Measurements from ENCODE around the gene LRRC8E.
"Not testable (repeated sequence)": the region's sequence is repeated elsewhere in the genome, so short reads cannot be mapped to it uniquely, and the experiment has no call there.

The LRRC8E gene

DNA sequence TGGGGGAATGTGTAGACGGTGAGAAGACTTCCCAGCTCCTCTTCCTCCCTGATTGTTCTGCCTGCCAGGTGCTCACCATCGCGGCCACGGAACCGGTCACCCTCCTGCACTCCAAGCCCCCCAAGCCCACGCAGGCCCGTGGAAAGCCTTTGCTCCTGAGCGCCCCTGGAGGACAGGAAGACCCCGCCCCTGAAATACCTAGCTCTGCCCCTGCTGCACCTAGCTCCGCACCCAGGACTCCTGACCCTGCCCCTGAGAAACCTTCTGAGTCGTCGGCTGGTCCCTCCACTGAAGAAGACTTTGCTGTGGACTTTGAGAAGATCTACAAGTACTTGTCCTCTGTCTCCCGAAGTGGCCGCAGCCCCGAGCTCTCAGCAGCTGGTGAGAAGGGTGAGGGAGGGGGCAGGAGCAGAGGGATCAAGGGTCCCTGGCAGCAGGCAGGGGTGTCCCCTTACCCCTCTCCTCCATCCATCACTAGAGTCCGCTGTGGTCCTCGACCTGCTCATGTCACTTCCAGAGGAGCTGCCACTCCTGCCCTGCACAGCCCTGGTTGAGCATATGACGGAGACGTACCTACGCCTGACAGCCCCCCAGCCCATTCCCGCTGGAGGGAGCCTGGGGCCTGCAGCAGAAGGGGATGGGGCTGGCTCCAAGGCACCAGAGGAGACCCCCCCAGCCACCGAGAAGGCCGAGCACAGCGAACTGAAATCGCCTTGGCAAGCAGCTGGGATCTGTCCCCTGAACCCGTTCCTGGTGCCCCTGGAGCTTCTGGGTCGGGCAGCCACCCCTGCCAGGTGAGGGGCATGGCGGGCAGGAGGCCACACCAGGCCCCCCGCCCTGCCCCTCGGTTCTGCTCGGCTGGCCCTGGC lies 33.9 kb downstream of the LRRC8E start:
- DNase-seq: no peak

- DNase-seq: no peak
Observed at GRCh38 chr19:7922836-7923195, 34.5 kb downstream of the LRRC8E start.

DNA sequence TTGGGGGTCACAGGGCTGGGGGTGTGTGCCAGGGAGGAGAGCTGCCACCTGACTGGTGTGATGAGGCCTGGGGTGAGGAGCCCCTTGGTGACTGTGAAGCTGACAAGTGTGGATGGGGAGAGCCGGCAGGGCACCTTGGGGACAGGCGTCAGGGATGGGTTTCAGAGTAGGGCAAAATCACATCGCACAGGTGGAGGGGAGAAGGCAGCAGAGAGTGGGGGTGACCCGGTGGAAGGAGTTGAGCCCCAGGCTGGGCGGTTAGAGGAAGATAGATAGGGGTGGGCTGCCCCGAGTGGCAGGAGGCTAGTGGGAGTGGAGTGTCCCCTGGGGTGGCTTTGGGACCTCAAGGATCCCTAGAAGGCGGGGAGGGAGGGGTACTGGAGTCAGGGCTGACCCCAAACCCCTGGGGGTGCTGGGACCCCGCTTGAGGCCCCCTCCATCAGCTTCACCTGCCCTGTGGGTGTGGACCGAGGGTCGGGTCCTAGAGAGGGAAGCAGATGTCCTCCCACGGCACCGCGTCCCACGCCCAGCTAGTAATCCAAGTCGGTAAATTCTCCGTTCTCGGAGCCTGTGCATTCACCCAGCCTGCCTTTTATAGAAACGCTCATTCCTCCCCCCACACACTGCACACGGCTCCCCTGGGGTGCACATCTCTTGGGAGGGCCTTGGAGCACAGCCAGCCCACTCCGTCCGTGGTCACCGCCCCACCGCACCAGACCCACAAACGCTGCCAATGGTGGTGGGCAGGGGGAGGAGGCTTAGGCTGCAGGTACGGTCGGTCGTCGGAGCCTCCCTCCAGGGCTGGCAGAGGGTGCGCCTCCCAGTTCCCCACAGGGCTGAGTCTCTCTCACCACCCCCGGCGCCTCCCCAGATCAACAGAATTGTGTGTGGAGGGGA lies 35.2 kb downstream of the LRRC8E start:
- no peak for DNase-seq

DNA sequence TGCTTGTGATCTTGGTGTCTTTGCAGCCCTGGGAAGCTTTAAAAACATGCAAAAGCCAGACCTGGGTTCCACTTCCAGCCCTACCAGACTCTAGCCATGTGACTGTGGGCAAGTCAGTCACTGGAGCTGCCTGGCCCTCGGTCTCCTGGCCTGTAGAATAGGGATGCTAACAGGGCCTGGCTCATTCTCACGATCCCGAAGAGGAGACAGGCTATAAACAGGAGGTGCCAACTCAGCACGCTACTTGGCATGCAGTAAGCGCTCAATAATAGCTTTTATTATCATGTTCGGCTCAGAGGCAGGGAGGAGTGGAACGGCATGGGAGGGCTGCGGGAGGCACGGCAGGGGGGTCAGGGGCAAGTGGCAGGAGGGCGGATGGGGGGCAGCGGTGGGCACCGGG lies 35.9 kb downstream of the LRRC8E start:
- no peak for DNase-seq

DNA sequence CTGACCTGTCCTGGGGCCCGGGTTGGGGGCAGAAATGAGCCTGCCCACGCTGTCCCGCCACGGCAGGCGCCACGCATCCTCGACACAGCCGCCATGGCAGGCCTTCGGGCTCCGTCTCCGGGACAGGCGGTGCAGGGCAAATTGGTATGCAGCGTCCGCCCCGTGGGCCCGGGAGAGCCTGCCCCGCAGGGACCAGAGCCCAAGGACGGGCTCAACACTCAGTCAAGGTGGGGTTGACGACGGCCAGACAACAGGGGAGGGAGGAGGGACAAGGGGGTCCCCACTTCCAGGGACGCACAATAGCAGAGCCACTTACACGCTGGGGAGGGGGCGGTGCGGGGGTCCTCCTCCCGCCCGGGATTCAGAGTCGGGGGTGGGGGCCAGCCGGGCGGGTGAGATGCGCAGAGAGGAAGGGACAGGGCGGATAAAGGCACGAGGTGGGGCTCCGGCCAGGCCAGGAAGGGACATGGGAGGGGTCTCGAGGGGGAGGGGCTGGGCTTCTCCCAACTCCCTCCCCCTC lies 36.4 kb downstream of the LRRC8E start:
- DNase-seq: no peak

- DNase-seq: peak; percentile 52 to 71 (median 63)
Observed at GRCh38 chr19:7925171-7925851, 37.0 kb downstream of the LRRC8E start.

GRCh38 chr19:7926021-7926726 lies 37.9 kb downstream of the LRRC8E start, which contains the start of gene CTXN1:
TSS of gene CTXN1 (minus strand) at chr19:7926135. CDS start at chr19:7925538, 597 bp downstream.
- DNase-seq: peak; percentile 30 to 81 (median 54)

DNA sequence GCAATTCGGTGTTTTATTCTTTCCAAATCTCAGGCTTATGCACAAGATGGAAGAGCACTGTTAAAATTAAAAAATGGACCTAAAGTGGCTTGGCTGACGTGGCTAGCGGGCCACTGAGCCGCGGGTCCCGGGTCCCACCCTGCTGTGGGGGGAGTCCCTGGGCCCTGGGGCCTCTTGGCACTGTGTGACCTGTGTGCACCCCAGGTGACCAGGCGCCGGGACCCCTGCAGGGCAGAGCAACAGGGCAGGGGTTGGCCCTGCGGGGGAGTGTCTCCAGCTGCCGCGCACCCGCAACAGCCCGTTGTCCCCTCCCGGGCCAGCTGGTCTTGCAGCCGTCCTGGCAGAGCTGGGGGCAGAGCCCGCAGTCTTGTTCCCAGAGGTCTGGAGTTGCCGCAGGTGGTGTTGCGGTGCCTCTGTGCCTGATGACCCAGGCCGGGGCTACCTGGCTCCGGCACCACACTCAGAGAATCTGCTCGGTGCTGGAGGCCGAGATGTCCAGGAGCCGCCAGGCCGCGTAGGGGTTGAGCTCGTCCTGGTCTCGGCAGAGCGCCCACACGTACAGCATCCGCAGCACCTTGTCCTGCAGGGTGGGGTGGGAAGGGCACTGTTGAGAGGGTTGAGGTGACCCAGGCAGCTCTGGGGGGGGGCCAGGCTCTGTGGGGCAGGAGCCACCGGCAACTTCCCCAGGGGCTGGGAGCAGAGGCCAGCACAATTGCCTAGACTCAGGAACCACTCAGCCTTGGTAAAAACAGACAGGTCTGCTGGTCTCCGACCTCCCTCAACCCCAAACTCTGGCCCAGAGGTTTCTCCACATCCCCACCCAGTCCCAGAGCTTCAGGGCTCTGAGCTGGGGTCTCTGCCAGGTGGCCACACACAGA lies 38.7 kb downstream of the LRRC8E start:
- no peak for DNase-seq

DNA sequence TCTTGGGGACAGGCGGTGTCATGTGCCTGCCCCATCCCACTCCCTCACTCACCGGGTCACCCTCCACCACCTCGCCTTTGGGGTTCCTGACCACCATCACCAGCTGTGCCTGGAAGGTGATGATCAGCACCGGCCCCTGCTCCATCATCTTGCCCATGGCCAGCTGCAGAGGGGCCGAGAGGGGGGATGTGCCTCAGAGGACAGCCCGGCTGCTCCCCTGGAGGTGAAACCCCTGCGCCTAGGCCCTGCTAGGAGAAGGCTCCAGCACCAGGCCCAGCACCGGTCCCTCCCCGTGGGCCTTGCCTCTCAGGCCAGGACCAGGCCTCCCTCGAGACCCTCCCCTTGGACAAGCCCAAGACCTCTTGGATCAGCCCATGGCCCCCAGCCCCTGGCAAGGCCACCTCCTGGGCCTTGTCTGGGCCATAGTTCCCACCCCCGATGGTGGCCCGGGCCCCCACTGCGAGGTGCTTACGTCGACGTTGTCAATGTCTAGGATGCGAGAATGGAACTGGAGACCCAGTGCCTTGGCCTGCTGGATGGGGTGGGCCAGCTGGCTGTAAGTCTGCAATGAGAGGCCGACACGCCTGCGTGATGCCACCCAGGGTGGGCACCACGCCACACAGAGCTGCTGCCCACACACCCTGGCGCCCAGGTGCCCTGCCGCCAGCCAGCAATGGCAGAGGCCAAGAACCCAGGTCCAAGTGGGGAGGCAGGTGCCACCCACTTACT lies 39.5 kb downstream of the LRRC8E start:
- no peak for DNase-seq

GRCh38 chr19:7928334-7928706 lies 40.0 kb downstream of the LRRC8E start:
- no peak for DNase-seq

GRCh38 chr19:7928741-7929701 lies 40.7 kb downstream of the LRRC8E start:
- peak in 2 of 4 experiments; percentile 48 to 58 for DNase-seq

GRCh38 chr19:7930030-7930429 lies 41.7 kb downstream of the LRRC8E start:
- not testable (repeated sequence) for DNase-seq

DNA sequence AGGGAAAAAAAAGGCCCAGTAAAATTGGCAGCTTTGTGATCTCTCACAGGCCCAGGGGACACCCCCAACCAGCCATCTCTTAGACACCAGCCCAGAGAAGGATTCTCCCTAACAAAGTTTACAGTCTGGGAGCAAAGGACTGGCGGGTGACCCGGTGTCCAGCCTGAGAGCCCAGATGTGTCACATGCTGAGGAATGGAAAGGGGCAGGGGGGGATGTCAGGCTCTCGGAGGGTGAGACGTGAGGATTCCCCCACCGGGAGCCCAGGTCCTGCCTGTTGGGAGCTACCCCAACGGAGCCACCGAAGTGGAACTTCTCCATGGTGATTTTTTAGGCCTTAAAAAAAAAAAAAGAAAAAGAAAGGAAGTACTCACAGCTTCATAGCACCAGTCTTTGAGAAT lies 42.5 kb downstream of the LRRC8E start:
- no peak for DNase-seq

DNA sequence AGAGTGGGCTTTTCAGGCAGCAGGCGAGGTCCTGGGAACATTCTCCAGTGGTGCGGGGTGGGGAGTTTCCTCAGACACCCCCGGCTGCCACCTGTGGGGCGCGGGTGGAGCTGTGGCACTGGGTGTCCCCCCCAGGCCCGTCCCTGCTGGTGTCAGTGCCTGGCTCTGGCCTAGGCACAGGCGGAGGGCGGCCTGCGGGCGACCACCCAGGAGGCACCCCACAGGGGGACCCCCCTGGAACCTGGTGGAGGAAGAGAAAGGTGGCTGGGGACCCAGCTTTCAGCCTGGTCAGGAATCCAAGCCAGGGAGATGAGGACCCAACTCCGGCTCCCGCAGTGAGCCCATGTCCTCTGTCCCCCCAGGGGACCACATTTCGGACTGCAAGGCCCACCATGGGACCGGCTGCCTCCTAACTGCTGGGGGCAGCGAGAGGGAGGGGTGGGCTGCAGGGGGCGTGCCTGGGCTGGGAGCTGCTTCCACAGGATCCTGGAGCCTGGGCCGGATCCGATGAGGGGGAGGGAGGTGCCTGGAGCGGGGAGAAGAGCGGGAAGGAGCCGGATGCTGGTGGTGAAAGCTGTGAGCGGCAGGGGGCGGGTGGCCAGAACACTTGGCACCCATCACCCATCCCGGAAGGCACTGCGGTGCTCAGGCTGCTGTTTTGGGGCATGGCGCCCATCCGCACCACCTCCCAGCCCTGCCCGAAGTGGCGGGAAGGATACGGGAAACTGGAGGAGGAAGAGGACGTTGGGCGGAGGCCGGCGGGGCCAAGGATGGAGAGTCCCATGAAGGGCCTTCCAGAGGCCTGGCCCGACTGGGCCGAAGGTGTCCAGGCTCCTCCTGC lies 43.1 kb downstream of the LRRC8E start:
- no peak for DNase-seq

DNA sequence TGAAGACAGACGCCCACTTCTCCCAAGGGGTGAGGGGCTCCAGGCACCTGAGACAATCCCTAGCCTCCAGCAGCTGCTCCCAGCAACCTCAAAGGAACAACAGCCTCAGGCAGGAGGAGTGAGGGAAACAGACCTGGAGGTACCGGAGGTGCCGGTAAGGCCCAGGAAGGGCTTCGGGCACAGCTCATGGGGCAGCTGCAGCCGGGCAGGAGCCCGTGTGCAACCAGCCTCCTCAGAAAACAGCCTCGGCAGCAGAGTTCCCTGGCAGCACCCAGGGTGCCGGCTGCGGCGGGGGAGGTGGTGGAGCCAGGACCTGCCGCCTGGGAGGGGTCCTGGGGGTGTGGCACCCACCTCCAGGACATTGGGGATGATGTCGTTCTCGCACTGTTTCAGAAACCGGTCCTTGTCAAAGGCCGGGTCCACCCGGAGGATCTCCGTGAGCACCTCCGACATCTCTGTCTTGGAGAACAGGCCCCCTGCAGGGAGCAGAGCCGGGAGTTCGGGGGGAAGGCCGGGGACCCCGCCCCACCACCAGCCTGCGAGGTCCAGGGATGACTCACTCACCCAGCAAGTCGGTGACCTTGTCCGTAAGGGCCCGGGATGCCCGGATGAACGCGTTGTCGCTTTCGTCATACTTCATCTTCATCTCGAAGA lies 44.1 kb downstream of the LRRC8E start:
- no peak for DNase-seq

- no peak for DNase-seq
Observed at GRCh38 chr19:7932930-7933300, 44.6 kb downstream of the LRRC8E start.

GRCh38 chr19:7933411-7933810 lies 45.1 kb downstream of the LRRC8E start:
- no peak for DNase-seq

All from activated naive CD4-positive, alpha-beta T cell (primary cell).